Type B pancreatic cell (in vitro differentiated cells): ENCODE data around the gene RNF14. TPM values are rescaled to one million over a fixed set of nuclear protein-coding genes. Genes with fewer than 3 reads are reported as not detected.

Experiments
- DNase-seq: peaks from one replicate; pipeline ENCODE4 v3.0.0; 2021; ENCODE audit warnings: mixed read lengths; ENCODE audit not compliant: unreplicated experiment; ENCODE audit errors: extremely low spot score
- H3K27ac Mint-ChIP-seq: 2 replicates; pipeline ENCODE4 v1.8.0; 2021; ENCODE audit warnings: mild to moderate bottlenecking, mixed read lengths
- H3K27me3 Mint-ChIP-seq: 2 replicates; pipeline ENCODE4 v1.8.0; 2021; ENCODE audit warnings: mixed read lengths
- H3K36me3 Mint-ChIP-seq: 2 replicates; pipeline ENCODE4 v1.8.0; 2021; ENCODE audit warnings: mixed read lengths
- H3K4me1 Mint-ChIP-seq: one replicate; pipeline ENCODE4 v1.8.0; 2021; ENCODE audit warnings: mixed read lengths; ENCODE audit not compliant: unreplicated experiment
- H3K4me3 Mint-ChIP-seq: 2 replicates; pipeline ENCODE4 v1.8.0; 2021; ENCODE audit warnings: mild to moderate bottlenecking, mixed read lengths
- H3K9me3 Mint-ChIP-seq: 2 replicates; pipeline ENCODE4 v1.8.0; 2021; ENCODE audit warnings: mixed read lengths
- CTCF ChIP-seq: fragments of 200-600 bp; sonication (generic); conservative IDR thresholded peaks from 2 replicates; pipeline ENCODE4 v1.5.0; 2021; ENCODE audit warnings: antibody characterized with exemption, mild to moderate bottlenecking
- total RNA-seq: library from RNA; stranded (reverse); gene quantifications from 2 replicates; pipeline ENCODE4 v1.2.1, GENCODE V29; 2021; ENCODE audit warnings: low replicate concordance

RNF14 gene
- total RNA-seq, 1 donor from 2014 or later = 39.8 TPM

- peaks cover 4% of the 10 kb centered on the region for H3K27me3 Mint-ChIP-seq
- no peaks in the 10 kb centered on the region for H3K9me3 Mint-ChIP-seq
- no peaks in the 10 kb centered on the region for H3K36me3 Mint-ChIP-seq
- H3K4me1 Mint-ChIP-seq = peaks cover 10% of the 10 kb centered on the region
- no peak for TF ChIP-seq CTCF
- no peak overlapping the region for H3K27ac Mint-ChIP-seq
- no peak overlapping the region for H3K4me3 Mint-ChIP-seq
- DNase-seq = no peak
Measured at GRCh38 chr5:141957367-141957996, 11.4 kb upstream of the RNF14 start.

DNA sequence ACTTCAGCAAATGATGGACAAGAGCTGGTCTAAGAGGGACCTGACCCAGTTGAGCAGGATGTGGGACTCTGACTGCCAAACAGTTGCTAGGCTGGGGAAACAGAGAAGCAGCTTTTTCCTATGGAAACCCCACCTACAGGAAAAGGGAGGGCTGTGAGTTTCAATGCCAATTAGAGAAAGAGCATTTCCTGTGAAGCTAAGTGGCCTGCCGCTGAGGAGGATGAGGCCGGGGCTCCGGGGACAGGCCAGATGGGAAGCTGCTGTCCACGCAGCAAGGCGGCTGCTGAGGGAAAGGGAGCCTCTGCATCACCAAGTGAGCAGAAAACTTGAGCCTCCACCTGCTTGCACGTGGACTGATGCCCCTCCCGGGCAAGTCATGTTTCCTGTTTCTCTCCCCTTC is 10.8 kb upstream of the RNF14 start, which contains the start of gene PCDH12:
Gene PCDH12, minus strand, starts transcription at position 90 of the 400 bp plus-strand sequence. CDS start 351 bp downstream, outside the sequence.
- Mint-ChIP-seq H3K4me3 (no peak within 1 kb of the TSS), H3K27me3 (peaks cover 4% of the 10 kb centered on the region), H3K9me3 (no peaks in the 10 kb centered on the region), H3K4me1 (peaks cover 10% of the 10 kb centered on the region), H3K27ac (no peak within 1 kb of the TSS), H3K36me3 (no peaks in the 10 kb centered on the region)
- TF ChIP-seq CTCF = no peak
- no peak for DNase-seq

- peaks cover 4% of the 10 kb centered on the region for H3K27me3 Mint-ChIP-seq
- no peak for DNase-seq
- no peak overlapping the region for H3K4me3 Mint-ChIP-seq
- peaks cover 10% of the 10 kb centered on the region for H3K4me1 Mint-ChIP-seq
- no peak overlapping the region for H3K27ac Mint-ChIP-seq
- no peak for TF ChIP-seq CTCF
- no peaks in the 10 kb centered on the region for H3K9me3 Mint-ChIP-seq
- H3K36me3 Mint-ChIP-seq = no peaks in the 10 kb centered on the region
Measured at GRCh38 chr5:141958546-141959172, 10.2 kb upstream of the RNF14 start.

DNA sequence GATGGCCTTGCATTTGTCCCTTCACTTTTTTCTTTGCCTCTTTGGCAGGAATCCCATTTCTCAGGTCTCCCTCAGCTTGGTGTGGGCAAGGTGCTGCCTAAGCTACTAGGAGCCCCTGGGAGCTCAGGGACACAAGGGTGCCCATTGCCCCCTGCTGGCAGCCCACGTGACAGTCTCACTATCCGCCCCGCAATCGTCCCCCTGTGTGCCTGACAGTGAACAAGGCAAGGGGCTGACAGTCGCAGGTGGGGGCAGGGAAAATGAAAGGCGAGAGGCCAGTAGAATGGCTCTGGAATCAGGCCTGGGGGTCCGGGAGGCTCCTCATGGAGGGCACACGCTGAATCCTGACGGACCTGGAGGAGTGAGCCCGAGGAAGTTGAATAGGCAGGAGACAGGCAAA is 8.9 kb upstream of the RNF14 start:
- Mint-ChIP-seq H3K4me3 (no peak overlapping the region), H3K27me3 (peaks cover 4% of the 10 kb centered on the region), H3K36me3 (no peaks in the 10 kb centered on the region), H3K4me1 (peaks cover 10% of the 10 kb centered on the region), H3K27ac (no peak overlapping the region), H3K9me3 (no peaks in the 10 kb centered on the region)
- TF ChIP-seq CTCF = peak; percentile 31
- DNase-seq = no peak

- Mint-ChIP-seq H3K27me3 (peaks cover 4% of the 10 kb centered on the region), H3K27ac (no peak overlapping the region), H3K36me3 (no peaks in the 10 kb centered on the region), H3K9me3 (no peaks in the 10 kb centered on the region), H3K4me3 (peak overlapping the region; percentile 22), H3K4me1 (peaks cover 10% of the 10 kb centered on the region)
- DNase-seq = peak; percentile 85
- peak; percentile 95 for TF ChIP-seq CTCF
Measured at GRCh38 chr5:141960449-141961323, 8.2 kb upstream of the RNF14 start.
